Neuronal stem cell (in vitro differentiated cells): ENCODE results near the gene HS3ST4.

Source experiments
- DNase-seq: peaks from one replicate; pipeline ENCODE4 v3.0.0-alpha.2; 2013; ENCODE audit warnings: low spot score
- H2AFZ ChIP-seq: one replicate; pipeline ENCODE4 v1.6.1; 2013; ENCODE audit warnings: mild to moderate bottlenecking, low read length, inconsistent platforms
- H2AK5ac ChIP-seq: 2 replicates; pipeline ENCODE4 v1.6.1; 2013; ENCODE audit warnings: low read depth, mild to moderate bottlenecking, inconsistent platforms, low read length, moderate library complexity, mixed read lengths
- H2BK120ac ChIP-seq: 2 replicates; pipeline ENCODE4 v1.6.1; 2013; ENCODE audit warnings: low read depth, mild to moderate bottlenecking, inconsistent platforms, low read length, moderate library complexity, mixed read lengths
- H2BK12ac ChIP-seq: one replicate; pipeline ENCODE4 v1.6.1; 2013; ENCODE audit warnings: low read length, inconsistent platforms
- H2BK15ac ChIP-seq: 2 replicates; pipeline ENCODE4 v1.6.1; 2013; ENCODE audit warnings: mild to moderate bottlenecking, low read length, inconsistent platforms, mixed read lengths
- H2BK5ac ChIP-seq: one replicate; pipeline ENCODE4 v1.6.1; 2013; ENCODE audit warnings: inconsistent platforms, mild to moderate bottlenecking, low read length, moderate library complexity
- H3K14ac ChIP-seq: one replicate; pipeline ENCODE4 v1.6.1; 2013; ENCODE audit warnings: low read length, inconsistent platforms
- H3K18ac ChIP-seq: 2 replicates; pipeline ENCODE4 v1.6.1; 2013; ENCODE audit warnings: low read length, inconsistent platforms
- H3K23ac ChIP-seq: 2 replicates; pipeline ENCODE4 v1.6.1; 2013; ENCODE audit warnings: low read depth, mild to moderate bottlenecking, mixed read lengths, low read length, inconsistent platforms; ENCODE audit not compliant: poor library complexity
- H3K27ac ChIP-seq: replicated peaks from 3 replicates; pipeline ENCODE4 v1.5.1; 2013; ENCODE audit warnings: low read length, inconsistent platforms
- H3K27me3 ChIP-seq, 3 experiments: 2 replicates each; pipeline ENCODE4 v1.6.1; 2013; ENCODE audit warnings: low read length in 3 of 3, mild to moderate bottlenecking in 2 of 3, inconsistent platforms in 1 of 3, low read depth in 1 of 3, mixed read lengths in 1 of 3, moderate library complexity in 1 of 3; ENCODE audit not compliant: control insufficient read depth in 3 of 3, insufficient read depth in 3 of 3
- H3K36me3 ChIP-seq, 2 donors: replicated peaks in 1 of 2; 2 replicates each; pipeline ENCODE4 v1.6.1; 2013; ENCODE audit warnings: low read length in 2 of 2; ENCODE audit not compliant: control insufficient read depth in 2 of 2, insufficient read depth in 2 of 2
- H3K4ac ChIP-seq: 2 replicates; pipeline ENCODE4 v1.6.1; 2013; ENCODE audit warnings: inconsistent platforms, mild to moderate bottlenecking, low read length, moderate library complexity
- H3K4me1 ChIP-seq, 2 donors: 1 replicate in 1 of 2; 2 replicates in 1 of 2; pipeline ENCODE4 v1.6.1; 2013; ENCODE audit warnings: low read length in 2 of 2, low read depth in 1 of 2; ENCODE audit not compliant: control insufficient read depth in 2 of 2, insufficient read depth in 1 of 2
- H3K4me2 ChIP-seq: one replicate; pipeline ENCODE4 v1.6.1; 2013; ENCODE audit warnings: mild to moderate bottlenecking, low read length, inconsistent platforms; ENCODE audit not compliant: insufficient read depth, poor library complexity, severe bottlenecking
- H3K4me3 ChIP-seq, 2 donors: 2 replicates each; pipeline ENCODE4 v1.5.1; 2013; ENCODE audit warnings: low read length in 2 of 2, mild to moderate bottlenecking in 2 of 2, inconsistent platforms in 1 of 2, moderate library complexity in 1 of 2
- H3K79me1 ChIP-seq: one replicate; pipeline ENCODE4 v1.6.1; 2013; ENCODE audit warnings: low read depth, mild to moderate bottlenecking, inconsistent platforms, low read length, moderate library complexity
- H3K9ac ChIP-seq: one replicate; pipeline ENCODE4 v1.6.1; 2013; ENCODE audit warnings: mild to moderate bottlenecking, low read depth, low read length, inconsistent platforms; ENCODE audit not compliant: poor library complexity
- H3K9me3 ChIP-seq, 2 donors: replicated peaks in 1 of 2; 2 replicates each; pipeline versions ENCODE3 to v1.6.1; 2013; ENCODE audit warnings: low read length in 2 of 2, mild to moderate bottlenecking in 2 of 2, inconsistent platforms in 1 of 2, low read depth in 1 of 2, mixed read lengths in 1 of 2, moderate library complexity in 1 of 2; ENCODE audit not compliant: control insufficient read depth in 2 of 2, insufficient read depth in 1 of 2
- H4K8ac ChIP-seq: one replicate; pipeline ENCODE4 v1.6.1; 2013; ENCODE audit warnings: low read depth, mild to moderate bottlenecking, inconsistent platforms, low read length, moderate library complexity
- H4K91ac ChIP-seq: one replicate; pipeline ENCODE4 v1.6.1; 2013; ENCODE audit warnings: low read length, low read depth, mild to moderate bottlenecking, inconsistent platforms; ENCODE audit not compliant: poor library complexity
- WGBS, 2 donors: extraction: QIAGEN DNeasy Blood & Tissue Kit; methylation state at CpG; one replicate each; pipeline ENCODE4 v1.1.7; 2013; ENCODE audit warnings: missing lambda C conversion rate in 2 of 2, mixed read lengths in 1 of 2; ENCODE audit not compliant: insufficient read length in 2 of 2, insufficient replicate concordance in 1 of 2; ENCODE audit errors: extremely low coverage in 2 of 2; 5-methylcytosine and 5-hydroxymethylcytosine counted together

The HS3ST4 gene

GRCh38 chr16:25855818-25856217 is 164.1 kb downstream of the HS3ST4 start:
- H3K27me3 ChIP-seq, result no peaks in the 10 kb centered on the region
- H3K36me3 ChIP-seq, result no peaks in the 10 kb centered on the region
- no peak overlapping the region for H3K27ac ChIP-seq
- no peak overlapping the region for H3K4me3 ChIP-seq
- no peak overlapping the region for H2BK15ac ChIP-seq
- WGBS, 2 donors, result no CpG with 5 or more reads among the region's 2 CpGs
- no peak overlapping the region for H4K8ac ChIP-seq
- H2BK5ac ChIP-seq, result no peak overlapping the region
- no peak overlapping the region for H3K14ac ChIP-seq
- no peaks in the 10 kb centered on the region for H3K79me1 ChIP-seq
- H2AK5ac ChIP-seq, result no peak overlapping the region
- no peaks in the 10 kb centered on the region for H3K9me3 ChIP-seq
- no peak overlapping the region for H3K23ac ChIP-seq
- no peak overlapping the region for H3K4me2 ChIP-seq
- H3K4ac ChIP-seq, result no peak overlapping the region
- no peak overlapping the region for H4K91ac ChIP-seq
- no peak overlapping the region for H3K9ac ChIP-seq
- H2AFZ ChIP-seq, result no peak overlapping the region
- H2BK12ac ChIP-seq, result no peak overlapping the region
- DNase-seq, result no peak
- peaks cover 0 to 2% of the 10 kb centered on the region in 2 donors for H3K4me1 ChIP-seq
- no peak overlapping the region for H2BK120ac ChIP-seq
- H3K18ac ChIP-seq, result no peak overlapping the region

GRCh38 chr16:25859645-25860044 is 167.9 kb downstream of the HS3ST4 start:
- Histone ChIP-seq H3K14ac (no peak overlapping the region), H3K27ac (no peak overlapping the region), H3K4me3 (no peak overlapping the region), H2BK5ac (no peak overlapping the region), H3K18ac (no peak overlapping the region), H3K23ac (no peak overlapping the region), H3K27me3 (no peaks in the 10 kb centered on the region), H3K4ac (no peak overlapping the region), H4K8ac (no peak overlapping the region), H3K9ac (no peak overlapping the region), H2BK120ac (no peak overlapping the region), H3K9me3 (no peaks in the 10 kb centered on the region), H3K4me1 (peaks cover 0 to 2% of the 10 kb centered on the region in 2 donors), H2AFZ (no peak overlapping the region), H4K91ac (no peak overlapping the region), H2BK12ac (no peak overlapping the region), H3K36me3 (no peaks in the 10 kb centered on the region), H3K4me2 (no peak overlapping the region), H3K79me1 (no peaks in the 10 kb centered on the region), H2AK5ac (no peak overlapping the region), H2BK15ac (no peak overlapping the region)
- no CpG with 5 or more reads among the region's 3 CpGs for WGBS, 2 donors
- no peak for DNase-seq

GRCh38 chr16:25867041-25867440 is 175.3 kb downstream of the HS3ST4 start:
- no peaks in the 10 kb centered on the region for H3K27me3 ChIP-seq
- H3K4me2 ChIP-seq, result no peak overlapping the region
- H3K18ac ChIP-seq, result no peak overlapping the region
- H3K36me3 ChIP-seq, result no peaks in the 10 kb centered on the region
- no CpG with 5 or more reads among the region's 2 CpGs for WGBS, 2 donors
- no peak overlapping the region for H3K27ac ChIP-seq
- H3K4me3 ChIP-seq, result no peak overlapping the region
- H3K4me1 ChIP-seq, result no peaks in the 10 kb centered on the region
- H3K4ac ChIP-seq, result no peak overlapping the region
- no peaks in the 10 kb centered on the region for H3K9me3 ChIP-seq
- no peak overlapping the region for H2BK120ac ChIP-seq
- H4K91ac ChIP-seq, result no peak overlapping the region
- no peak overlapping the region for H3K9ac ChIP-seq
- no peak overlapping the region for H2BK15ac ChIP-seq
- H2AK5ac ChIP-seq, result no peak overlapping the region
- no peak overlapping the region for H3K23ac ChIP-seq
- H2BK5ac ChIP-seq, result no peak overlapping the region
- DNase-seq, result no peak
- no peak overlapping the region for H2BK12ac ChIP-seq
- H3K79me1 ChIP-seq, result no peaks in the 10 kb centered on the region
- no peak overlapping the region for H2AFZ ChIP-seq
- no peak overlapping the region for H3K14ac ChIP-seq
- H4K8ac ChIP-seq, result no peak overlapping the region

- H3K4ac ChIP-seq, result no peak overlapping the region
- H2AFZ ChIP-seq, result no peak overlapping the region
- H3K27me3 ChIP-seq, result no peaks in the 10 kb centered on the region
- H3K4me3 ChIP-seq, result no peak overlapping the region
- no peak overlapping the region for H2BK5ac ChIP-seq
- H2BK12ac ChIP-seq, result no peak overlapping the region
- no peaks in the 10 kb centered on the region for H3K4me1 ChIP-seq
- no peak for DNase-seq
- H3K36me3 ChIP-seq, result no peaks in the 10 kb centered on the region
- no peak overlapping the region for H3K27ac ChIP-seq
- H3K18ac ChIP-seq, result no peak overlapping the region
- no peak overlapping the region for H2BK15ac ChIP-seq
- H4K8ac ChIP-seq, result no peak overlapping the region
- no peak overlapping the region for H3K14ac ChIP-seq
- H3K4me2 ChIP-seq, result no peak overlapping the region
- no peaks in the 10 kb centered on the region for H3K9me3 ChIP-seq
- WGBS, 2 donors, result no CpG with 5 or more reads among the region's 6 CpGs
- no peak overlapping the region for H4K91ac ChIP-seq
- H3K9ac ChIP-seq, result no peak overlapping the region
- no peak overlapping the region for H2AK5ac ChIP-seq
- H2BK120ac ChIP-seq, result no peak overlapping the region
- no peaks in the 10 kb centered on the region for H3K79me1 ChIP-seq
- no peak overlapping the region for H3K23ac ChIP-seq
Measured at GRCh38 chr16:25868106-25868505, 176.3 kb downstream of the HS3ST4 start.
